ENCODE measurements around the gene AKT1S1.

DNA sequence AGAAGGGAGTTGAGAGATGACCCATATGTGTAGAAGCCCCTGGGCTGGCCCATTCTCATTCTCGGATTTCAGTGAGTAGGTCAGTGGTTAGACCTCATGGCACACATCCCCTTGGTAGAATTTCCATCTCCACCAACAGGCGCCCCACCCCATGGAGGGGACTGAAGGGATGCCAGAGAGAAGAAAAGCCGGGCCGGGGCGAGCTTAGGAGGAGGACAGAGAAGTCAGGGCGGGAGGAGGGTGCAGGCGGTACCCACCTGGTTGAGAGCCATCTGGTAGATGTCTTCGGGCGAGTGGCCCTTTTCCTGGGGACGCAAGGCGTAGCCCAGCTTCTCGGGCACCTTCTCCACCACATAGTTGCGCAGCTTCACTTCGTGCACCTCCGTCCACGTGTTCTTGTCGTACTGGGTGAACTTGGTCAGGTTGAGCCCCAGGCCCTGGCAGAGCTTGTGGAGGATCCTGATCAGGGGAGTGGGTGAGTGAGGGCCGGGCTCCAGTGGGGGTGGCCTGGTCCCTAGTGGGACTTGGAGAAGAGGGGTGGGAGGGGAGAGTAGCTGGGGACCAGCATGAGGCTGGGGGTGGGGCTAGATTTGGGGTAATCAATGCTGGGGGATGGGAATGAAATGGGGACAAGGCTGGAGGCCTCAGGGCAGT, 17.0 kb upstream of the AKT1S1 start:
- TF ChIP-seq YY1 (IDR thresholded peaks at IDR 0.05; ENCODE audit: insufficient read depth, insufficient read length) (no peak), SUZ12 (IDR thresholded peaks at IDR 0.05; ENCODE audit: extremely low read depth, insufficient read depth, insufficient read length) (no peak), ZNF274 (IDR thresholded peaks at IDR 0.05; ENCODE audit: low read depth, low read length) (no peak)
